HEK293T (cell line): ENCODE data around the gene CASD1.

ENCODE experiments used
- BHLHE40 ChIP-seq: fragments of 450-650 bp; IDR thresholded peaks from 2 replicates; pipeline ENCODE4 v1.6.1; 2016; ENCODE audit warnings: mild to moderate bottlenecking, moderate library complexity, borderline replicate concordance
- ELF4 ChIP-seq: fragments of 450-650 bp; IDR thresholded peaks from 2 replicates; pipeline ENCODE4 v1.6.1; 2017; ENCODE audit warnings: antibody characterized with exemption
- FOXA1 ChIP-seq: fragments of 450-650 bp; IDR thresholded peaks from 2 replicates; pipeline ENCODE4 v1.6.1; 2016; ENCODE audit warnings: mild to moderate bottlenecking
- FOXK2 ChIP-seq: fragments of 450-650 bp; IDR thresholded peaks from 2 replicates; pipeline ENCODE4 v1.6.1; 2016; ENCODE audit warnings: mild to moderate bottlenecking
- FOXM1 ChIP-seq: fragments of 450-650 bp; IDR thresholded peaks from 2 replicates; pipeline ENCODE4 v1.6.1; 2017; ENCODE audit warnings: mild to moderate bottlenecking, borderline replicate concordance
- L3MBTL2 ChIP-seq: fragments of 450-650 bp; conservative IDR thresholded peaks from 2 replicates; pipeline ENCODE4 v1.6.1; 2016; ENCODE audit warnings: mild to moderate bottlenecking
- LEF1 ChIP-seq: fragments of 450-650 bp; IDR thresholded peaks from 2 replicates; pipeline ENCODE4 v1.6.1; 2017; ENCODE audit warnings: mild to moderate bottlenecking, borderline replicate concordance
- SP1 ChIP-seq: fragments of 450-650 bp; IDR thresholded peaks from 2 replicates; pipeline ENCODE4 v1.6.1; 2017
- SUZ12 ChIP-seq: fragments of 450-650 bp; IDR thresholded peaks from 2 replicates; pipeline ENCODE4 v1.6.1; 2016; ENCODE audit warnings: mild to moderate bottlenecking
- TARDBP ChIP-seq: fragments of 450-650 bp; IDR thresholded peaks from 2 replicates; pipeline ENCODE4 v1.6.1; 2016
- ZNF384 ChIP-seq: fragments of 450-650 bp; IDR thresholded peaks from 2 replicates; pipeline ENCODE4 v1.6.1; 2016
- TF ChIP-seq, protein P1 (sequence below): fragments of 450-650 bp; IDR thresholded peaks from 2 replicates; pipeline ENCODE4 v1.6.1; 2016

- TF ChIP-seq ELF4: no peak
- TF ChIP-seq FOXM1: no peak
- TF ChIP-seq SP1: no peak
- TF ChIP-seq ZNF384: no peak
- no peak for TF ChIP-seq TARDBP
- TF ChIP-seq SUZ12: no peak
- no peak for TF ChIP-seq FOXK2
- TF ChIP-seq BHLHE40: no peak
- TF ChIP-seq L3MBTL2: no peak
- TF ChIP-seq FOXA1: no peak
- TF ChIP-seq LEF1: no peak
- TF ChIP-seq, protein P1, sequence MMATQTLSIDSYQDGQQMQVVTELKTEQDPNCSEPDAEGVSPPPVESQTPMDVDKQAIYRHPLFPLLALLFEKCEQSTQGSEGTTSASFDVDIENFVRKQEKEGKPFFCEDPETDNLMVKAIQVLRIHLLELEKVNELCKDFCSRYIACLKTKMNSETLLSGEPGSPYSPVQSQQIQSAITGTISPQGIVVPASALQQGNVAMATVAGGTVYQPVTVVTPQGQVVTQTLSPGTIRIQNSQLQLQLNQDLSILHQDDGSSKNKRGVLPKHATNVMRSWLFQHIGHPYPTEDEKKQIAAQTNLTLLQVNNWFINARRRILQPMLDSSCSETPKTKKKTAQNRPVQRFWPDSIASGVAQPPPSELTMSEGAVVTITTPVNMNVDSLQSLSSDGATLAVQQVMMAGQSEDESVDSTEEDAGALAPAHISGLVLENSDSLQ: no peak
Observed at GRCh38 chr7:94477878-94478277, 31.7 kb upstream of the CASD1 start.
